Cerebellar cortex (tissue), 1 donor: Measurements from ENCODE around the gene FARS2.
A peak's percentile ranks its signal among the peaks of the same experiment; 100 is the strongest.

Experiments
- DNase-seq: peaks from one replicate; pipeline ENCODE4 v3.0.0-alpha.2; 2015; ENCODE audit warnings: low spot score

FARS2 gene

GRCh38 chr6:5249451-5250122 lies 11.7 kb upstream of the FARS2 start:
- no peak for DNase-seq

GRCh38 chr6:5250451-5250850 lies 10.9 kb upstream of the FARS2 start:
- DNase-seq: no peak

GRCh38 chr6:5250911-5251310 lies 10.4 kb upstream of the FARS2 start:
- no peak for DNase-seq

GRCh38 chr6:5256952-5257351 lies 4.4 kb upstream of the FARS2 start:
- DNase-seq: no peak

GRCh38 chr6:5257400-5257799 lies 3.9 kb upstream of the FARS2 start:
- no peak for DNase-seq

GRCh38 chr6:5259428-5259827 lies 1.9 kb upstream of the FARS2 start:
- DNase-seq: no peak

- DNase-seq: peak; percentile 84
Measured at GRCh38 chr6:5260111-5260620, 1.1 kb upstream of the FARS2 start.

- DNase-seq: no peak
Measured at GRCh38 chr6:5261545-5262109, 314 bp downstream of the FARS2 start.

GRCh38 chr6:5266423-5266822 lies 5.1 kb downstream of the FARS2 start:
- no peak for DNase-seq

- DNase-seq: no peak
Measured at GRCh38 chr6:5270093-5270680, 8.9 kb downstream of the FARS2 start.

- DNase-seq: no peak
Measured at GRCh38 chr6:5271926-5272325, 10.6 kb downstream of the FARS2 start.

- no peak for DNase-seq
Measured at GRCh38 chr6:5274231-5274630, 12.9 kb downstream of the FARS2 start.

- no peak for DNase-seq
Measured at GRCh38 chr6:5275497-5275896, 14.2 kb downstream of the FARS2 start.

- no peak for DNase-seq
Measured at GRCh38 chr6:5276581-5276980, 15.3 kb downstream of the FARS2 start.

- DNase-seq: no peak
Measured at GRCh38 chr6:5277589-5277988, 16.3 kb downstream of the FARS2 start.

- no peak for DNase-seq
Measured at GRCh38 chr6:5278047-5278446, 16.7 kb downstream of the FARS2 start.

GRCh38 chr6:5278565-5279120 lies 17.3 kb downstream of the FARS2 start:
- no peak for DNase-seq

- DNase-seq: no peak
Measured at GRCh38 chr6:5279891-5280338, 18.6 kb downstream of the FARS2 start.

- no peak for DNase-seq
Measured at GRCh38 chr6:5280920-5281319, 19.6 kb downstream of the FARS2 start.

- no peak for DNase-seq
Measured at GRCh38 chr6:5282191-5282623, 20.9 kb downstream of the FARS2 start.

- no peak for DNase-seq
Measured at GRCh38 chr6:5285081-5285480, 23.8 kb downstream of the FARS2 start.

GRCh38 chr6:5285526-5285925 lies 24.2 kb downstream of the FARS2 start:
- DNase-seq: no peak

- DNase-seq: no peak
Measured at GRCh38 chr6:5286780-5287179, 25.5 kb downstream of the FARS2 start.
